Stimulated activated memory B cell treated with anti-CD40 and anti-IgM and Interleukin-4, amounts not matched to agents 10 μg/mL and 1 μg/mL and 100 μg/mL, for 72 hours (primary cell): ENCODE results near the gene ZDHHC4.
"Not testable (repeated sequence)": the region's sequence is repeated elsewhere in the genome, so short reads cannot be mapped to it uniquely, and the experiment has no call there.

Experiments used
- ATAC-seq: fragments of 150-1000 bp; cut with Tn5 transposase; 2 replicates; pipeline ENCODE4 v1.10.0; 2021
- H3K27ac Mint-ChIP-seq: one replicate; pipeline ENCODE4 v1.8.0; 2022; ENCODE audit warnings: mild to moderate bottlenecking, mixed read lengths
- H3K27me3 Mint-ChIP-seq: one replicate; pipeline ENCODE4 v1.8.0; 2022; ENCODE audit warnings: mixed read lengths
- H3K36me3 Mint-ChIP-seq: one replicate; pipeline ENCODE4 v1.8.0; 2022; ENCODE audit warnings: mixed read lengths
- H3K4me1 Mint-ChIP-seq: one replicate; pipeline ENCODE4 v1.8.0; 2022; ENCODE audit warnings: mixed read lengths
- H3K4me3 Mint-ChIP-seq: one replicate; pipeline ENCODE4 v1.8.0; 2022; ENCODE audit warnings: mild to moderate bottlenecking, moderate library complexity, mixed read lengths
- H3K9me3 Mint-ChIP-seq: one replicate; pipeline ENCODE4 v1.8.0; 2022; ENCODE audit warnings: mixed read lengths

ZDHHC4 gene

DNA sequence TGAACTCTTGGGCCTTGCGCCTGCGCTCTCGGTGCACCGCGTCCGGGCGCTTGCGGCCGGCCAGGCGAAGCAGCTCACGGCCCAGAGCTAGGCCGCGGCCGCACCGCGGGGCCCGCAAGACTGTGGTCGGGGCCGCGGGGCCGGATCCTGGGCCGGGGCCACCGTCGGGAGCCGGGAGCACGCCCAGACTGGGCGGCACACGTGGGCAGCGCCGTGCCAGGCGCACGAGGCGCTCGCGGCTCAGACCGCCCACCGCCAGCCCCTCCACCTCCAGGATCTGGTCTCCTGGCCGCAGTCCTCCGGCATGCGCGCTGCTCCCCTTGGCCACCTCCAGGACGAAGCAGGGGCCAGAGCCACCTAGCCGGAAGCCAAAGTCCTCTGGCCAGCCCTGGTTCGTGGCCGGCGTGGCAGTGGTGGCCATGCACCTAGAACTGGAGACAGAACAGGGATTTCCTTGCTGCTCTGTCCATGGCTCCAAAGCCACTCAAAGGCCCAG, 26.2 kb upstream of the ZDHHC4 start, which contains the start of gene GRID2IP:
TSS of gene GRID2IP (minus strand) at position 446 of the 496 bp plus-strand sequence. CDS start at position 421, 25 bp downstream.
- no peak for ATAC-seq
- H3K27me3 Mint-ChIP-seq: peaks cover 8% of the 10 kb centered on the region
- H3K4me3 Mint-ChIP-seq: no peak within 1 kb of the TSS

DNA sequence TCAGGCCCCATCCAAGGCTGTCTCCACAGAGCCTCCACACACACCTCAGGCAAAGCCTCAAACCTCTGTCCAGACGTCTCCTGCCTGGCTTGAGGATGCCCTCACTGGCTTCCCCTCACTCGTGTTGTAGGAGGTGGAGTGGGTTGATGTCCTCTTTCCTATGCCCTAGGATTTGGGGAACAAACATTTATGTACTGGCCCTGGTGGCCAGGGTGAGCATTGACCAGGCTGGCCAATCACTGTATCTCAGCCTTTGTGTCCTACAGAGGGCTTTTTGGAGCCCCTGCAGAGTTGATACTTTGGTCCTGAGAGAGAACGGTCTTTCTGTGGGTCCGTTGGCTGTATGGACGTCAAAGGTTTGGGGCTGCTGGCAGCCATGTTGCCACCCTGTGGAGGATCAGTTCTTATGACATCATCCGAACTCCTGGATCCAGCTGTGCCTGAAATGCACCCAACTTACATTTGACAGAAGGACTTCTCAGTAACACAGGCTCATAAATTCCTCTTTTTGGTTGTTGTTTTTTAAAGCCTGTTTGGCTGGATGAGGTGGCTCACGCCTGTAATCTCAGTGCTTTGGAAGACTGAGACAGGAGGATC, 23.7 kb upstream of the ZDHHC4 start:
- H3K4me3 Mint-ChIP-seq: no peak overlapping the region
- H3K4me1 Mint-ChIP-seq: peaks cover 6% of the 10 kb centered on the region
- H3K9me3 Mint-ChIP-seq: no peaks in the 10 kb centered on the region
- no peak for ATAC-seq
- no peaks in the 10 kb centered on the region for H3K36me3 Mint-ChIP-seq
- no peak overlapping the region for H3K27ac Mint-ChIP-seq
- H3K27me3 Mint-ChIP-seq: no peaks in the 10 kb centered on the region

More for the DNA sequence above, 26.2 kb upstream of the ZDHHC4 start, which contains the start of gene GRID2IP:
- Mint-ChIP-seq H3K4me1 (peaks cover 11% of the 10 kb centered on the region), H3K27ac (no peak within 1 kb of the TSS), H3K9me3 (no peaks in the 10 kb centered on the region), H3K36me3 (no peaks in the 10 kb centered on the region)

DNA sequence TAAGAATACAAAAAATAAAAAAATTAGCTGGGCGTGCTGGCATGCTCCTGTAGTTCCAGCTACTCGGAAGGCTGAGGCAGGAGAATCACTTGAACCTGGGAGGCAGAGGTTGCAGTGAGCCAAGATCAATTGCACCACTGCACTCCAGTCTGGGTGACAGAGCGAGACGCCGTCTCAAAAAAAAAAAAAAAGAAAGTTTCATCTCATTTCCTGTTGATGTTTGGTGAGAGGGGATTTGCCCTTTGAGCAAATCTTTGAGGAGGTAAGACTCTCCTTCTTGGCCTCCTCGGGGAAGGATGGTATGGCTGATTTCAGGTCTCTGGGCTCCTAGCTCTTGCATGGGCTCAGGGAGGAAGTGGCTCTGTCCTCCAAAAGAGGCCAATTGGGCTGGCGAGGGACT, 22.4 kb upstream of the ZDHHC4 start:
- peaks cover 6% of the 10 kb centered on the region for H3K4me1 Mint-ChIP-seq
- H3K27ac Mint-ChIP-seq: peak overlapping the region; percentile 46
- ATAC-seq: no peak
- no peaks in the 10 kb centered on the region for H3K9me3 Mint-ChIP-seq
- H3K4me3 Mint-ChIP-seq: no peak overlapping the region
- no peaks in the 10 kb centered on the region for H3K36me3 Mint-ChIP-seq
- H3K27me3 Mint-ChIP-seq: peaks cover 5% of the 10 kb centered on the region

DNA sequence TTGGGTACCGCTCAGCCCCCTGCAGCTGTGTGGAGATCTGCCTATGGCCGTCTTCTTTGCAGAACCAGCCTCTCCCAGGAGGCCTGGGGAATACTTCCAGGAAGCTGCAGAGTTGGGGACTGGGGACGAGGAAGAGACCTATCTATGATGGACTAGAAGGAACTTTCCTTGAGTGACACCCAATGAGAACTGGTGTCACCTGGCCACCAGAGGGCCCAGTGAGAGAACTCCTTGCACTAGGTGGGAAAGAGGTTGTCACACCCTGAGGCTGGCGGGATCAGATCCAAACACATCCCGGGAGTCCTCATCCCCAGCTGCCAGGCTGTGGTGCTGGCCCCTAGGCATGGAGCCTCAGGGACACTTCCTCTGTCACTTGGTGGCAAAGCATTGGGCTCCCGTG, 21.1 kb upstream of the ZDHHC4 start:
- H3K27ac Mint-ChIP-seq: no peak overlapping the region
- no peak for ATAC-seq

DNA sequence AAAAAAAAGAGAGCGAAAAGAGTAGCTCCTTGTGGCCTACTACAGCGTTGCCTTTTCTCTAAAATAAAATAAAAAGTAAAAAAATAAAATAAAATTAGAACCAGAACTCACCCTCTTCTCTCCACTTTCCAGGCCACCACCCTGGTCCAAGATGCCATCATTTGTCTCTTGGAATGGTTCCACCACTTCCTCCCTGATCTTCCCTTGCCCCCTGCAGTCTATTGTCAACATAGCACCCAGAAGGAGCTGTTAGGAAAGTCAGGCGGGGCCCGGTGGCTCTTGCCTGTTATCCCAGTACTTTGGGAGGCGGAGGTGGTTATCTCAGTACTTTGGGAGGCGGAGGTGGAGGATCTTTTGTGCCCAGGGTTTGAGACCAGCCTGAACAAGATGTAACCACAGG, 18.4 kb upstream of the ZDHHC4 start:
- Mint-ChIP-seq H3K27me3 (peaks cover 11% of the 10 kb centered on the region), H3K4me3 (no peak overlapping the region), H3K36me3 (no peaks in the 10 kb centered on the region), H3K4me1 (peaks cover 6% of the 10 kb centered on the region), H3K9me3 (no peaks in the 10 kb centered on the region), H3K27ac (no peak overlapping the region)
- ATAC-seq: no peak

More for the DNA sequence above, 21.1 kb upstream of the ZDHHC4 start:
- Mint-ChIP-seq H3K36me3 (no peaks in the 10 kb centered on the region), H3K27me3 (peaks cover 11% of the 10 kb centered on the region), H3K4me3 (no peak overlapping the region), H3K4me1 (peaks cover 6% of the 10 kb centered on the region), H3K9me3 (no peaks in the 10 kb centered on the region)

DNA sequence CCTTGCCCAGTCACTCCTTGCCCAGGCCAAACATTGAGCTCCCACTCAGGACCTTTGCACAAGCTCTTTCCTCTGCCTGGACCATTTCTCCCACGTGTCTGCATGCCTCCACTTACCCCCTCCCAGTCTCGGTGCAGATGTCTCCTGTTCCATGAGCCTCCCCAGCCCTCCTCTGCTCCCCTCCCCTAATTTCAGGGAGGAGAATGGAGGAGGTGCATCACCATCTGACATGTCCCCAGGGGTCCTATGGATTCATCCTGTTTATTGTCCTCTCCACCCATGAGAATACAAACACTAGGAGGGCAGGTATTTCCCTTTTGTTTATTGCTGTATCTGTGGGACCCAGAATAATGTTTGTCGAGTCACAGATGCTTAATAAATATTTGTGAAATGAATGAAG, 17.4 kb upstream of the ZDHHC4 start:
- H3K36me3 Mint-ChIP-seq: no peaks in the 10 kb centered on the region
- H3K9me3 Mint-ChIP-seq: no peaks in the 10 kb centered on the region
- no peak for ATAC-seq
- H3K27me3 Mint-ChIP-seq: peaks cover 11% of the 10 kb centered on the region
- H3K4me3 Mint-ChIP-seq: no peak overlapping the region
- H3K4me1 Mint-ChIP-seq: peaks cover 4% of the 10 kb centered on the region
- H3K27ac Mint-ChIP-seq: no peak overlapping the region

DNA sequence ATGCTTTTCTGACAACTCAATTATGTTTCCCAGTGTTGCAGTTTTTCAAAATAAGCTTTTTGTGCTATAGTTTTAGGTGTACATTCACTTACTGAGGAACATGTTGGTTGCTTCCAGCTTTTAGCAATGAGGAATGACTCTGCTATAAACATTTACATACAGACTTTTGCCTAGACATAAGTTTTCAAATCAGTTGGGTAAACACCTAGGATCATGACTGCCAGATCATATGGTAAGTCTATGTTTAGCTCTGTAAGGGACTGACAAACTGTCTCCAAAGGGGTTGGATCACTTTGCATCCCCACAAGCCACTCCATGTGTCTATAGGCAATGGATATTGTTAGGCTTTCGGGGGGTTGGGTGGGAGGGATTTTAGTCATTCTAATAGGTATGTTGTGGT, 15.1 kb upstream of the ZDHHC4 start:
- no peaks in the 10 kb centered on the region for H3K4me1 Mint-ChIP-seq

DNA sequence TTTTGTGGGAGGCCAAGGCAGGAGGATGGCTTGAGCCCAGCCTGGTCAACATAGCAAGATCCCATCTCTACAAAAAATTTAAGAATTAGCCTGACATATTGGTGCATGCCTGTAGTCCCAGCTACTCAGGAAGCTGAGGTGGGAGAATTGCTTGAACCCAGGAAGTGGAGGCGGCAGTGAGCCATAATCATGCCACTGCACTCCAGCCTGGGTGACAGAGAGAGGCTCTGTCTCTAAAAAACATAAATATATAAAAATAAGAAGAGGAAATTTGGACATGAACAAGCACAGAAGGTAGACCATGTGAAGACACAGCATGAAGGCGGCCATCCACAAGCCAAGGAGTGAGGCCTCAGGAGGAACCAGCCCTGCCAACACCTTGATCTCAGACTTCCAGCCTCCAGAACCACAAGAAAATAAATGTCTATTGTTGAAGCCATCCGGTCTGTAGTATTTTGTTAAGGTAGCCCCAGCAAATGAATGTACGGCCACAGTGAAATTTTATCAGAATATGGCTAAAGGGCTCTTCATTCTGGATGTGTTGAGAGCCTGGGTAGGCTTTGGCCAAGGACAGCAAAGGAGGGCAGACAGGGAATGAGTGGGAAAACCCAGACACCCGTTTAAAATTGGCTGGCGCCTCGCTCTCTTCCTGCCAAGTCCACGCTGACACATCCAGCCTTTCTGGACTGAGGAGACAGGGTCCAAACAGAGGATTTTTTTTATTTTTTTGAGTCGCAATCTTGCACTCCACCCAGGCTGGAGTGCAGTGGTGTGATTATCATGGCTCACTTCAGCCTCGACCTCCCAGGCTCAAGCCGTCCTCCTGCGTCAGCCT, 13.1 kb upstream of the ZDHHC4 start:
- H3K27ac Mint-ChIP-seq: no peak overlapping the region
- peaks cover 32% of the 10 kb centered on the region for H3K27me3 Mint-ChIP-seq
- H3K9me3 Mint-ChIP-seq: no peaks in the 10 kb centered on the region
- no peaks in the 10 kb centered on the region for H3K36me3 Mint-ChIP-seq
- ATAC-seq: no peak
- H3K4me1 Mint-ChIP-seq: no peaks in the 10 kb centered on the region
- H3K4me3 Mint-ChIP-seq: no peak overlapping the region

More for the DNA sequence above, 15.1 kb upstream of the ZDHHC4 start:
- ATAC-seq: no peak
- Mint-ChIP-seq H3K4me3 (no peak overlapping the region), H3K27ac (no peak overlapping the region), H3K27me3 (peaks cover 26% of the 10 kb centered on the region), H3K36me3 (no peaks in the 10 kb centered on the region), H3K9me3 (no peaks in the 10 kb centered on the region)

DNA sequence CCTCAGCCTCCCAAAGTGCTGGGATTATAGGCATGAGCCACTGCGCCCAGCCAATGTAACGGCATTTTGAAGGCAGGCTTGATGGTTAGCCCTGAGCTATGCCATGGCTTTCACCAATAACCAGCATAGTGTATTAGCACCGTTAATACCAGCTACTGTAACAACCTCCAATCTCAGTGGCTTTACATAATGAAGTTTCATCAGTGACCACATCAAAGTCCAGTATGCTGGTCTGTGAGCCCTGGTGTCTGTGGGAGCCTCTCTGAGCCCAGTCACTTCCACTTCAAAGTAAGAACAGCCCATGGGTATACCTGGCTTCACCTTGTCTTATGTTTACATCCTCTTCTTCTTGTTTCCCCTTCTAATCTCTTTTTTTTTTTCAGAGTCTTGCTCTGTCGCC, 11.6 kb upstream of the ZDHHC4 start:
- Mint-ChIP-seq H3K4me3 (no peak overlapping the region), H3K27me3 (peaks cover 21% of the 10 kb centered on the region), H3K27ac (no peak overlapping the region), H3K4me1 (no peaks in the 10 kb centered on the region), H3K9me3 (no peaks in the 10 kb centered on the region), H3K36me3 (no peaks in the 10 kb centered on the region)
- no peak for ATAC-seq

DNA sequence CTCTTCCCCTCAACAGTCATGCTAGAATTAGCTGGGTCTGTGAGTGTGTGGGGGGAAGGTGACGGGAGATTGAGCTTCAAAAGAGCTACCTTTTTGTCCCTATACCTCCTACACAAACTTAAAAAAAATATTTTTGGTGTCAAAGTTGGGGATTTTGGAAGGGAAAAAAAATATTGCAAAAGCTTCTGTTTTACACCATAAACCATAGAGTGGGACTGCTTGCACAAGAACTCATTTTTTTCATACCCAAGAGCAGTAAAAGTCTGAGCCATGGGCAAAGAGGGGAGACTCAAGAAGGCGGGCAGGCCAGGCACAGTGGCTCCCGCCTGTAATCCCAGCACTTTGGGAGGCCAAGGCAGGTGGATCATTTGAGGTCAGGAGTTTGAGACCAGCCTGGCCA, 9.4 kb upstream of the ZDHHC4 start:
- H3K36me3 Mint-ChIP-seq: no peaks in the 10 kb centered on the region
- peaks cover 29% of the 10 kb centered on the region for H3K27me3 Mint-ChIP-seq
- no peak overlapping the region for H3K27ac Mint-ChIP-seq
- H3K4me3 Mint-ChIP-seq: no peak overlapping the region
- H3K9me3 Mint-ChIP-seq: no peaks in the 10 kb centered on the region
- no peaks in the 10 kb centered on the region for H3K4me1 Mint-ChIP-seq
- ATAC-seq: no peak

DNA sequence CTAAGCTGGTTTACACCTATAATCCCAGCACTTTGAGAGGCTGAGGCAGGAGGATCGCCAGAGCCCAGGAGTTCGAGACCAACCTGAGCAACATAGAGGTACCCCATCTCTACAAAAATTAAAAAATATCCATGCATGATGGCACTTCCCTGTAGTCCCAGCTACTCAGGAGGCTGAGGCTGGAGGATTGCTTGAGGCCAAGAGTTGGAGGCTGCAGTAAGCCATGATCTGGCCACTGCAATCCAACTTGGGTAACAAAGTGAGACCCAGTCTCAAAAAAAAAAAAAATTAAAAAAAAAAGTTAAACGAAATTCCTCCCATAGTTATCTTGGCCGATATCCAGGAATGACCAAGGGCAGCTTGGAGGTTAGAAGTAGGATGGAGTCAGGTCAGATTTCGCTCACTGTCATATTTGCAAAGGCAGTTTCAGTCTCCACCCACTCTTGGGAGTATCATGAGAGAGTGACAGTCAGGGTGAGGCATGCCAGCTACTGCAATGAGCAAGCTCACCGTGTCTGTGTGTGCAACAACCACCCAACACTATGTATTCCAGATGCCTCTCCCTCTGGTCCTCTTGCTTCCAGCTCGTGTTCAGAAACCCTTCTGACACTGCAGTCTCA, 6.0 kb upstream of the ZDHHC4 start:
- Mint-ChIP-seq H3K4me1 (no peaks in the 10 kb centered on the region), H3K27me3 (peaks cover 23% of the 10 kb centered on the region), H3K9me3 (no peaks in the 10 kb centered on the region), H3K27ac (no peak overlapping the region), H3K4me3 (no peak overlapping the region), H3K36me3 (no peaks in the 10 kb centered on the region)
- peak; percentile 31 for ATAC-seq

DNA sequence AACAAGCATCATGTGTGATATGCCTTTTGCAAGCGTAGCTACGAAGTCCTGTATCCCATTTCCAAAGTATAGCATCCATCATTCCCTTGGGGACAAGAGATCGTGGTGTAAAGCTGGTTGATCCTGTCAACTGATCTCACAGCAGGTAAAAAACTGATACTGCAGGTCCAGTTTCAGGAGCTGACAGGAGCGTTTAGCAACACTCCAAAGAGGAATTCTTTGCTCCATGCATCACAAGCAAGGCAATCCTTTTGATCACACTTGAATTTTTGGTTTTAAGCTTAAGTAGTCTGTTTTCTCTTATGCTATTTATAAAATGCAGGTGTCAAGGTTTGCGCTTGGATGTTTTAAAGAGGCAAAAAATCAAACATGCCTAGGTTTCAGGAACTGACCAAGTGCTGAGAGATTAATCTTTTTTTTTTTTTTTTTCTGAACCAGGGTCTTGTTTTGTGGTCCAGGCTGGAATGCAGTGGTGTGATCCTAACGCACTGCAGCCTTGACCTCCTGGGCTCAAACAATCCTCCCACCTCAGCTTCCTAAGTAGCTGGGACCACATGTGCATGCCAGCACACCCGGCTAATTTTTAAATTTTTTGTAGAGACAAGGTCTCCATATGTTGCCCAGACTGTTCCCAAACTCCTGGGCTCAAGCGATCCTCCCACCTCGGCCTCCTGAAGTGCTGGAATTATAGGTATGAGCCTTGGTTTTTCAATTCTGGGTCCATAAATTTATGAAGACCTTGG, 1.8 kb upstream of the ZDHHC4 start:
- Mint-ChIP-seq H3K27ac (no peak overlapping the region), H3K4me1 (peaks cover 24% of the 10 kb centered on the region), H3K9me3 (no peaks in the 10 kb centered on the region), H3K36me3 (peaks cover 13% of the 10 kb centered on the region), H3K4me3 (no peak overlapping the region), H3K27me3 (peaks cover 10% of the 10 kb centered on the region)
- no peak for ATAC-seq

DNA sequence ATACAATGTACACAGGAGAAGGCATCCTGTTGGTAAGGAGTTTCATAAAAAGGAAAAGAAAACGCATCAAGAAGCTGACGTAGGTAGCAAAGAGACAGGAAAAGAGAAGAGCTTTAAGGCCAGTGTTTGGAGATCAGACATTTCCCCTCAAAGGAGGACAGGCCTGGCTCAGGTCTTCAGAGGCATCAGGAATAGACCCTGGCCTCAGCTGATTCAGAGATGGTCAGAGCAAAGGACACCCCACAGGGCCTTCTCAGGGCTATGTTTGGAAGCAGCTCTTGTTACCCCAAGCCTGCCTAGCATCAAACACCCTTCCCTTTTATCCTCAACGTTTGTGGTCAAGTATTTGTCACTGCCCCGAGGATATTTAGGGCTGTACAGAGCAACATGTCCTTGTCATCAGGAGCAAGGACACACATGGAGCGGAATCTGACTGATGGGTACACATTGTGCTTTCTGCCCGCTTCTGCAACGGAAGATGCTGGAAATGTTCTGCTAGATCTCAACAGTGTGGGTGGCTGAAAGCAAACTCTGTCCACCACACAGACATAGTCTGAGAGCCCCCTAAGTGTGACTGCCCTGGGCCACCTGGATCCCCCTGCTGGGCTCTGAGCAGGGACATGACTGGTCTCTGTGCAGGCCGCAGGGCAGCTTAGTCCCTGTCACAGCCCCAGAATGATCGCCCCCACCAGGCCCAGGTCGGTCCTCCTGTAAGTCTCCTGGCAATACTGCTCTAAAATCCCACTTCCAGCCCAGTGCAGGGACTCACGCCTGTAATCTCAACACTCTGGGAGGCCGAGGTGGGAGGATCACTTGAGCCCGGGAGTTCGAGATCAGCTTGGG, 1.0 kb upstream of the ZDHHC4 start:
- peaks cover 10% of the 10 kb centered on the region for H3K27me3 Mint-ChIP-seq
- H3K4me3 Mint-ChIP-seq: peak overlapping the region; percentile 83
- peak overlapping the region; percentile 91 for H3K27ac Mint-ChIP-seq
- no peaks in the 10 kb centered on the region for H3K9me3 Mint-ChIP-seq
- H3K4me1 Mint-ChIP-seq: peaks cover 32% of the 10 kb centered on the region
- no peak for ATAC-seq
- peaks cover 21% of the 10 kb centered on the region for H3K36me3 Mint-ChIP-seq

DNA sequence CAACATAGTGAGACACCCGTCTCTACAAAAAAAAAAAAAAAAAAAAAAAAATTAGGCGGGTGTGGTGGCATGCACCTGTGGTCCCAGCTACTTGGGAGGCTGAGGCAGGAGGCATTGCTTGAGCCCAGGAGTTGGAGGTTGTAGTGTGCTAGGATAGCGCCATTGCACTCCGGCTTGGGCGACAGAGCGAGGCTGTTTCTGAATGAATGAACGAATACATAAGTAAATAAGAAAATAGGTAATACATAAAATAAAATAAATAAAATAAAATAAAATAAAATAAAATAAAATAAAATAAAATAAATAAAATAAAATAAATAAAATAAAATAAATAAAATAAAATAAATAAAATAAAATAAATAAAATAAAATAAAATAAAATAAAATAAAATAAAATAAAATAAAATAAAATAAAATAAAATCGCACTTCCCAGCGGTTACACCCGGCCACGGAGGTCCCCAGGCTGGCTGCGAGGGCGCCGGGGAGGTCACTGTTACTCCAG, 336 bp upstream of the ZDHHC4 start:
- H3K27me3 Mint-ChIP-seq, ATAC-seq, H3K9me3 Mint-ChIP-seq: not testable (repeated sequence)
- Mint-ChIP-seq H3K36me3 (peaks cover 28% of the 10 kb centered on the region), H3K27ac (peak overlapping the region; percentile 91), H3K4me1 (peaks cover 39% of the 10 kb centered on the region), H3K4me3 (peak overlapping the region; percentile 92)
